ENCODE measurements around the gene FABP2.
A peak's percentile ranks its signal among the peaks of the same experiment; 100 is the strongest.

FABP2 gene

DNA sequence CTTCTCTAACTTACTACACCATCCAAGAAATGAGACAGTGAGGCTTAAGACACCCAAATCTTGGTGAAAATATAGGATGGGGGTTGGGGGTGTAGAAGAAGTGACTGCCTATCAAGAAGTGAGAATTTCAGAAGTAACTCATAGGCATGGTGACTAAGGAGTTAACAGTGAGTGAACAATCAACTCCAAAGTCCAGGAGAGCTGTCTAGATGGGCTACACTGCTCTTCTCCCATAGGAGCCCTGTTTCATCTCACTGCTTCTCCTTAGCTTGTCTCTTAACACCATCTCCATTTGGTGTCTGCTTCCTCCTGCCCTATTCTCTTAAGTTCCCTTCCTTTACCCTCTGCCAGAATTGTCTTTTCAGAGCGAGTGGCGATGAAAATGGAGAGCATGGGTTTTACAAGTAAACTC lies 22.7 kb downstream of the FABP2 start:
- Histone ChIP-seq H3K9ac (ENCODE audit: low read depth, low read length, poor library complexity, severe bottlenecking) (peak overlapping the region; percentile 90), H3K27me3 (ENCODE audit: insufficient read depth, low read length, poor library complexity, severe bottlenecking) (no peaks in the 10 kb centered on the region), H3K36me3 (ENCODE audit: insufficient read depth, low read length) (peaks cover 4% of the 10 kb centered on the region; the same call in 1 of the 2 replicates), H3K4me3 (ENCODE audit: low read length, poor library complexity, severe bottlenecking) (peak overlapping the region; percentile 92), H3K9me2 (replicated peaks; ENCODE audit: low read depth, low read length) (no peaks in the 10 kb centered on the region), H3K4me2 (ENCODE audit: low read depth, low read length, poor library complexity, severe bottlenecking) (peak overlapping the region; percentile 94), H3K79me2 (ENCODE audit: insufficient read depth, low read length) (peaks cover 37% of the 10 kb centered on the region), H3K4me1 (ENCODE audit: insufficient read depth, low read length, poor library complexity, severe bottlenecking) (peaks cover 28% of the 10 kb centered on the region), H2AFZ (ENCODE audit: low read length) (peak overlapping the region; percentile 98; the same call in 1 of the 2 replicates), H4K20me1 (ENCODE audit: insufficient read depth, low read length, poor library complexity, severe bottlenecking) (peaks cover 20% of the 10 kb centered on the region), H3K9me3 (ENCODE audit: insufficient read depth, low read depth, low read length) (no peaks in the 10 kb centered on the region), H3F3A (ENCODE audit: low read depth) (peaks cover 6% of the 10 kb centered on the region; the same call in 1 of the 2 replicates)
- TF ChIP-seq, protein P1, sequence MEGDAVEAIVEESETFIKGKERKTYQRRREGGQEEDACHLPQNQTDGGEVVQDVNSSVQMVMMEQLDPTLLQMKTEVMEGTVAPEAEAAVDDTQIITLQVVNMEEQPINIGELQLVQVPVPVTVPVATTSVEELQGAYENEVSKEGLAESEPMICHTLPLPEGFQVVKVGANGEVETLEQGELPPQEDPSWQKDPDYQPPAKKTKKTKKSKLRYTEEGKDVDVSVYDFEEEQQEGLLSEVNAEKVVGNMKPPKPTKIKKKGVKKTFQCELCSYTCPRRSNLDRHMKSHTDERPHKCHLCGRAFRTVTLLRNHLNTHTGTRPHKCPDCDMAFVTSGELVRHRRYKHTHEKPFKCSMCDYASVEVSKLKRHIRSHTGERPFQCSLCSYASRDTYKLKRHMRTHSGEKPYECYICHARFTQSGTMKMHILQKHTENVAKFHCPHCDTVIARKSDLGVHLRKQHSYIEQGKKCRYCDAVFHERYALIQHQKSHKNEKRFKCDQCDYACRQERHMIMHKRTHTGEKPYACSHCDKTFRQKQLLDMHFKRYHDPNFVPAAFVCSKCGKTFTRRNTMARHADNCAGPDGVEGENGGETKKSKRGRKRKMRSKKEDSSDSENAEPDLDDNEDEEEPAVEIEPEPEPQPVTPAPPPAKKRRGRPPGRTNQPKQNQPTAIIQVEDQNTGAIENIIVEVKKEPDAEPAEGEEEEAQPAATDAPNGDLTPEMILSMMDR (conservative IDR thresholded peaks at IDR 0.05; ENCODE audit: low read length) = no peak
- no peak for TF ChIP-seq EZH2phosphoT487 (IDR thresholded peaks at IDR 0.05; ENCODE audit: borderline replicate concordance)

DNA sequence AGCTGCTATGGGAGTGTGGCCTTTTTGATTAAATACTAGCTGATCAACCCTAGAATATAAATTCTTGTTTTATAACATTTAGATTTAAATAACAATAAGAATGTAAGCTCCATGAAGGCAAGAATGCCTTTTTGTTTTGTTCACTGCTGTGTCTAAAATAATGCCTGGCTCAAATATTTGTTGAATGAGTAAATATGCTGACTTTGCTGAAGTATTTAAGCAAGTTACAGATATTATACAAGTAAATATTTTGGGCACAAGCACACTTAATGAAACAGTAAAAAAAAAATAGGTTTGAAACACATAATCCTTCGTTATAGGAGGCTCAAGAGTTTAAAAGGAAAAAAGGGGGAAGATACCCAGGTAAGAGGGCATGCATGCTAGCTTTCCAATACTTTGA lies 24.1 kb downstream of the FABP2 start:
- TF ChIP-seq EZH2phosphoT487 (IDR thresholded peaks at IDR 0.05; ENCODE audit: borderline replicate concordance) = no peak
- TF ChIP-seq, protein P1 (conservative IDR thresholded peaks at IDR 0.05; ENCODE audit: low read length) = no peak

GRCh38 chr4:119296356-119296755 lies 25.6 kb downstream of the FABP2 start:
- Histone ChIP-seq H3K9ac (ENCODE audit: low read depth, low read length, poor library complexity, severe bottlenecking) (no peak overlapping the region), H3K27me3 (ENCODE audit: insufficient read depth, low read length, poor library complexity, severe bottlenecking) (no peaks in the 10 kb centered on the region), H2AFZ (ENCODE audit: low read length) (no peak overlapping the region), H3K4me1 (ENCODE audit: insufficient read depth, low read length, poor library complexity, severe bottlenecking) (peaks cover 22% of the 10 kb centered on the region), H4K20me1 (ENCODE audit: insufficient read depth, low read length, poor library complexity, severe bottlenecking) (peaks cover 20% of the 10 kb centered on the region), H3K4me3 (ENCODE audit: low read length, poor library complexity, severe bottlenecking) (no peak overlapping the region), H3K79me2 (ENCODE audit: insufficient read depth, low read length) (peaks cover 37% of the 10 kb centered on the region), H3K9me3 (ENCODE audit: insufficient read depth, low read depth, low read length) (no peaks in the 10 kb centered on the region), H3K4me2 (ENCODE audit: low read depth, low read length, poor library complexity, severe bottlenecking) (no peak overlapping the region), H3K36me3 (ENCODE audit: insufficient read depth, low read length) (peaks cover 4% of the 10 kb centered on the region; the same call in 1 of the 2 replicates), H3F3A (ENCODE audit: low read depth) (no peaks in the 10 kb centered on the region), H3K9me2 (replicated peaks; ENCODE audit: low read depth, low read length) (no peaks in the 10 kb centered on the region)
- TF ChIP-seq, protein P1 (conservative IDR thresholded peaks at IDR 0.05; ENCODE audit: low read length) = no peak
- TF ChIP-seq EZH2phosphoT487 (IDR thresholded peaks at IDR 0.05; ENCODE audit: borderline replicate concordance) = no peak

More for the DNA sequence above, 24.1 kb downstream of the FABP2 start:
- Histone ChIP-seq H3K4me1 (ENCODE audit: insufficient read depth, low read length, poor library complexity, severe bottlenecking) (peaks cover 28% of the 10 kb centered on the region), H3K4me2 (ENCODE audit: low read depth, low read length, poor library complexity, severe bottlenecking) (peak overlapping the region; percentile 94), H2AFZ (ENCODE audit: low read length) (no peak overlapping the region), H3K79me2 (ENCODE audit: insufficient read depth, low read length) (peaks cover 37% of the 10 kb centered on the region), H3K9me2 (replicated peaks; ENCODE audit: low read depth, low read length) (no peaks in the 10 kb centered on the region), H3K4me3 (ENCODE audit: low read length, poor library complexity, severe bottlenecking) (peak overlapping the region; percentile 92), H3K27me3 (ENCODE audit: insufficient read depth, low read length, poor library complexity, severe bottlenecking) (no peaks in the 10 kb centered on the region), H3K9me3 (ENCODE audit: insufficient read depth, low read depth, low read length) (no peaks in the 10 kb centered on the region), H3K36me3 (ENCODE audit: insufficient read depth, low read length) (peaks cover 4% of the 10 kb centered on the region; the same call in 1 of the 2 replicates), H4K20me1 (ENCODE audit: insufficient read depth, low read length, poor library complexity, severe bottlenecking) (peaks cover 20% of the 10 kb centered on the region), H3K9ac (ENCODE audit: low read depth, low read length, poor library complexity, severe bottlenecking) (peak overlapping the region; percentile 90), H3F3A (ENCODE audit: low read depth) (peaks cover 6% of the 10 kb centered on the region; the same call in 1 of the 2 replicates)
